Hematopoietic multipotent progenitor cell treated with erythropoietin and hydrocortisone succinate and interleukin-3 and kit ligand, for 8 days (in vitro differentiated cells): Measurements from ENCODE around the gene CACNA2D3.

ENCODE experiments used
- DNase-seq: peaks from one replicate; pipeline ENCODE4 v3.0.0-alpha.2; 2015

CACNA2D3 gene

DNA sequence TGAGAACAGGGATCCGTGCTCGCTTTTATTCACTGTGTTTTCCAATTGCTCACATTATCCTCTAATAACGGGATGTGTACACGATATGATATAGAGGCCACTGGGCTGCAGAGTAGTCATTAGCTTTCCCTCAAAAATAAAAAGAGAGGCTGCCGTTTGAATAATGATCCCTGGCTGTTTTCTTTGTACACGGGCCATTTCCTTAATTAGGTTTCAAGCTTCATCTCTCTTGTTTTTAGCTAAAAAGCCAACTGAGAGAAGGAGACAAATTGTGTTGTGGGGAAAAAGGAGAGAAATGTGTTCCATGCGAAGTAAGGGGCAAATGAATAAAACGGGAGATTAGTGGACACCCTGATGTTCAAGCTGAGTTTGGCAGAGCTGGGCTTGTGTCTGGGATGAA, 174.2 kb downstream of the CACNA2D3 start:
- DNase-seq, result no peak

DNA sequence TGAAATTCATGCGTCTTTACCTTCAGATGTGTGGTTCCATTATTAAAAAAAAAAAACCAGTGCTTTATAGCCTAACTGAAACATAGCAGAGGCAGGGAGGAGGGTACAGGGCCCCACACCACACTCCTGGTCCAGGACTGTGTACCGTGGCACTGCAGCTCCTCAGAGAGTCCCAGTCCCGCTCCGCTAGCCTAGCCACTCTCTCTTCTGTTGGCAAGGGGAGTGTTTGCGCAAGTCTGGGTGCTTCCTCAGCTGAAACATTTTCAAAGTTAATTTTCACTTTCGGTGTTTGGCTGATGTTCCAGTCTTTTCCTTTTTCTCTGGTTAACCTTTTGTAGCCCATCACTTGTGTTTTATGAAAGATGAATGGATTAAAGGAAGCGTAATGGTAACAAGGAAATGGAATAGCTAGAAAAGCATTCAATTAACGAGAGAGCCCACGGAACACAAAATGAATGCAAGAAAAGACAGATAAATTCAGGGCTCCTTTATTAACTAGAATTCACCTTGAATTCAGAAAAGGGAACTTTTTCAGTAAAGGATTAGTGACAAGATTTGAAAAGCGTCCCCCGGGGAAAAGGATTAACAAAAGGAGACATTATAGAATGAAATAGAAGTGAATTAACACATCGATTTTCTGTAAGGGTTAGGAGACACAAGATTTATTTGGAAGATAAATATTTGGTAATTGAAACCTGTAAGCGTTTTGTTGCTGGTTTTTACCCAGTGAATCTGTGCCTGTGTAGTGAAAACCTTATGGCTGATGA, 177.0 kb downstream of the CACNA2D3 start:
- DNase-seq, result no peak

DNA sequence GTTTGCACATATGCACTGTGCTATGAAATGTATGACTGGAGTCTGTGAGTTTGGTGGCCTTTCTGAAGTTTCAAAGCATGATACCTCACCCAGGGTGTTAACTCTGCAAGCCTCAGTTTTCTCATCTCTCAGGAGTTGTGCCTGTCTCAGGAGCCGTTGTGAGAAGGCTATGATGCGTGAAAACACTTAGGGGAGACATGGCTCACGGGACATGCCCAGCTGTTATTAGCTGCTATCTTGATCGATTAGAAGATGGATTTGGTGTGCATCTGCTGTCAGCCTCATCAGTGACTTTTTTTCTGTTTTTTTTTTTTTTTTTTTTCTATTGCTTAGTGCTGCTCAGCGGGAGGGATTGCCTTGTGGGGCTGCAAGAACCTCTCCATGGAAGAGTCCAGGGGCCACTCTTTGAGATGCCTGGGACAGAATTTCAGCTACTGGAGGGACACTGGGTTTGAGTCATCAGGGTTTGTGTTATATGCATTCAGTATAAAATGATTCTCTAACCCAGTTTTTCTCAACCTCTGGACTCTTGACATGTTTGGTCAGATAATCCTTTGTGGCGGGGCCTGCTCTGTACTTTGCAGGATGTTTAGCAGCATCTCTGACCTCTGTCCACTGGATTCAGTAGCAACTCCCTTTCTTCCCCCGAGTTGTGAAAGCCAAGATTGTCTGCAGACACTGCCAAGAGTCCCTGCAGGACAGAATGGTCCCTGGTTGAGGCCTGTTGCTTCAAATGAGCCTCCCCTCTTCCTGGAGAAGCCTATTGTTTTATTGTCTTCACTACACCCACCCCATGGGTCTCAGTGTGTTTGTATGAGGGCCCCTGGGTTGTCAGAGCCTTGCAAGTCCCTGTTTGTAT, 181.4 kb downstream of the CACNA2D3 start:
- no peak for DNase-seq

DNA sequence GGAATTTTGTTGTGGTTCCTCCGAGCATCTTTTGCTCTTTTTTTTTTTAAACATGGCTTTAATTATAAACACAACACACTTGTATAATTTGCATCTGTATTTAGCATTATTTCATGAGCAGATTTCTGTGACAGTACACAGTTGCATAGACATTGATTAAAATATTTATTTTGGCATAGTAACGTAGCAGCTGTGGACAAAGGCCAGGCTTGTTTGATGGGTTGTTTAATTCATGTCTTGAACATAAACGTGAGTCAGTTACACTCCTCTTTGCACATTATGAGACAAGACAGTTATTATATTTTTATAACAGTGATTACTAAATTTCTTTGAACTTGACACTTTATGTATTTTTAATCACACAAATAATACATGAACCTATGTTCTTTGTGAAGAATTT, 182.5 kb downstream of the CACNA2D3 start:
- no peak for DNase-seq

DNA sequence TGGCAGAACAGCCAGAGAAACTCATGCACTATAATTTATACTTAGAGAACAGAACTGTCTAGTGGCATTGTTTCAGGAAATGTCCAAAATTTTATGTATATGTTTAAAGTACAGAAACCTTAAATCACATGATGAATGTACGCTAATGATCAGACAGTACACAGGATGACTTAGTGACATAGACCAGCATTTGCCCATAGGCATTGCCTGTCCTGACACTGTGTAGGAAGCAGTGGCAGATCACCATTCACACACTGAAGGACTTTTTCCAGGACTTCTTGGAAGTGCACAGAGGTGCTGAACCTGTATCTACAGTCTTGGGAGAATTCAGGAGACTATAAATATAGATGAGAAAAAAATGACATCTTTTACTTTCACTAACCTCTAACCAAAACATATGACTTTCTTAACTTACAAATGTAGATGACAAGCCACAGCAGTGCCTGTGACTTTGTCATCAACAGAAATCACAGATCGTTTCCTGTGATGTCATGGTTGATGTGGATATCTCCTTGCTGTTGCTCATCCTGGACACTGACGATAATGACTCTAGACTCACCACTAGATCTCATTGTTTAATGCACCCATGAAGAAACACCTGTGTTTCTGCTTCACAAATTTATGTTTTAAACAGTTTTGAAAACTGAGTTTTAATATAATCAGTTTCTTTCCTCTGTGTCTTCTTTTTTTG, 183.2 kb downstream of the CACNA2D3 start:
- DNase-seq, result no peak

DNA sequence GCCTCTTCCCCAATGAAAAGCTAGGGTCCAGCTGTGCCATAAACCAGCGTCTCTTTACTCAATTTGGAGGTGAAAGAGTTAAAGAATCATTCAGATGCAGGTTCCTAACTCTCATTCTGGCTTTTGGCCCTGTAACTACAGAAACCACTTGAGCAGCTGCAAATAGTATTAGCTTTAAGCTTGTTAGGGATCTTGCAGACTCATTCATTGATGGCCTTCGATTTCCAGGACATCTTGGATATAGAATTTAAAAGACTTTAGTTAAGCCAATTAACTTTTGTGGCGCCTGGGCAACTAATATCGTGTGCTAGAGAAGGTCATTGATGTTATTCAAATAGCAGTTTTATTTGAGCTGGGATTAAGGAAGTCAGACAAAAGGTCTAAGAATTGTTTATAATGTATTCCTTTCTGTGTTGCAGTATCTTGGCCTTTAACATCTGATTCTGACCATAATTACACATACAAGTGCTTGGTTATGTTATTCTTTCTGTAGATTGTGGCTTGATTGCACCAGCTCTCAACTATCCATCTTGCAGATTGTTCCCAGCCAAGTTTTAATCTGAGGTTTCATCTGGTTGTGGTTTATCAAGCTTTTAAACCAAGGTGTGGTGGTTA, 185.3 kb downstream of the CACNA2D3 start:
- DNase-seq, result no peak

DNA sequence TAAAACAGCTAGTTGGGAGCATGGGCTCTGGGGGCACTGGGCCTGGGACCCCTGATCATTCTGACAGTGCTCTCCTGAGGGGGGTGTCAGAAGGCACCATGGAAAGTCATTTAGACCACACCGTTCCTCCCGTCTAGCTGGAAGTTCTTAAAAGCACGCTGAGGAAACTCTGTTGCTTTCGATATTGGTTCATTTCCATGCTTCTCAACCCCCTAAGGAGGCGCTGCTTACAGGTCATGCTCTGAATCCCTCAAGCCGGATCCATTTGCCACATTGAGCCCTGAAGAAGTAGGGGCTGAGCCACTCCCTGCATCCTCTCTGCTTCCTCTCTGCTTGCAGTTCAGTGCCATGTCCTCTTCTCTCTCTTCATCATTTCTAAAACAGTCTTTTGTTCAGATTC, 187.2 kb downstream of the CACNA2D3 start:
- no peak for DNase-seq

DNA sequence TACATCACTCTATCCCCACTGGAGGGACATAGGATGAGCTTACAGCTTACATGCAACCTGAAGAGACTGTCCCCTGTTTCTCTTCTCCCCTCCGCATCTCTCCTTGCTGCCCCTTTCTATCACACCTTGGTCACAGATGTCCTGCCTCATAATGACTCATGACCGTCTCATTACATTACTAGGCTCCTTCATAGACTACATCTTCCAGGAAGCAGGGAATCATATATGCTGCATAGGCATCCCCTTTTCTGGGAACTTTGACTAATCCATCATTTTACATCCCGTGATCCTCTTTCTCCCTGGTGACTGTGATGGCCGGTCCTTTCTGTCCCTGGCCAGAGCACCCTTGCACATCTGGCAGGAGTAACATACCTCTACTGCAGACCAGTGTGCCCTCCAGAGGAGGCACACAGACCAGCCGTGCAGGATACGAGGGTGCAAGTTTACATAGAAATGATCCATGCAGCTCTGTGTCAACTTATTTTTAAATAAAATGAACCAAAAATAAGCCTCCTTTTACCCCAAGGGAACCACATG, 188.9 kb downstream of the CACNA2D3 start:
- no peak for DNase-seq

DNA sequence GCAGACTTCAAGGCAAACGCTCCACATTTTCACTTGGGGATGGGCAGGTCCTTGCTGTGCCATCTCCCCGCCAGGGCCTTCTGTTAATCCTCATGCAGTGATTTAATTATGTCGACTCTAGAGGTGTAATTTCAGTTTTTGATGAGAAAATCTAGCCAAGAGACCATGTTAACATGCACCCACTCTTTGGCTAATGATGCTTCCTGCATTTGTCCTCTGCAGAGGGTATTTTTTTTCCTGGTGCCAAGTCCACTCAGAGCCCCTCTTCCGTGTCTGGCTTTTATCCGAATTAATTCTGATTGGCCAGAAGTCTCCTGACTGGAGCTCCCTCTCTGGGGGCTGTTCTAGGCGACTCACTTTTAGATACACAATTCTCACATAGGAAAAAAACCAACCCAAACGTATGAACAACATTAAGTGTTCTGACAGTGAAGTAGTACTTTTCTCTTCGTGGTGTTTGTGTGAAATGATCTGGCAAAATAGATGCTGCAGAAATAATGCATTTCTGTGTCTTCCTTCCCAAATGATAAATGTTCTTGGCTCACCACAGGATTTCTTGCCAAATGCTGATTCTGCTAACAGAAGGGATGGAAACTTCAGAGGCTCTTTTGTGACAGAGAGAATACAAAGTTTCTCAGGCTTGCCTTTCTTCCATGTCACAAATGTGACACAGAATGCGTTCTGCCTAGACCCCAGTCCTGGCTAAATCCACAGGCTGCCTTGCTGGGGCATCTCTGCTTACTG, 190.0 kb downstream of the CACNA2D3 start:
- no peak for DNase-seq

DNA sequence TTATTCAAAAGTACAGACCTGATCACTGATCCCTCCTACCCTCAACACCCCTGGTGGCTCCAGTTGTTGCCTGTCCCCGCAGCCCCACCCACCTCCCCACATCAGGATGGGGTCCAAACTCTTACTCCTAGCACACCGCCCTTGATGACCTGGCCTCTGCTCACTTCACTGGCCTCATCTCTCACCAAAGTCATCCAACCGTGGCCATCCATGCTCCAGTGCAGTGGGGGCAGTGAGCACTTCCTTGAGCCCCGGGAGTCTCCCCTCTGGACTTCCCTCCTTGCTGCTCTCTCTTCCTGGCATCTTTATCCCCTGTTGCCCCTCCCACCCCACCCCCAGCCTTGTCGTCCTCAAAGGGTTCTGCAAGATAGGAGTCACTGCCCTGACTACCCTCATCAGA, 191.1 kb downstream of the CACNA2D3 start:
- no peak for DNase-seq

DNA sequence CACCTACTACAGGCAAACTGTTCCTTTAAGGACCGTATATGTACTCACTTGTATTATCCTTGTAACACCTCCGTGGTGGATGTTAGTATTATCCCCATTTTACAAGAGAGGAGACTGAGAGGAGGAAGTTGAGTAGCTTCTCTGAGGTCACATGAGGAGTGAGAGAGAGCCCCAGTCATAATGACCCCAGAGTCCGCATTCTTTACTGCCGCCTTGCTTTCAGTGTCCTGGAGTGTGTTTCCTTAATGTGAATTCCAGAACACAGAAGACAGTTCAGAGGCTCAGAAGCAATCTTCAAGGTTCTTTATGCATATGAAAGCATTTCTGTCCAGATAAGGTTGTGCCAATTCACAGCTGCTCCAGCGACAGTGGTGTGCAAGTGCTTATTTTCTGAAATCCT, 199.2 kb downstream of the CACNA2D3 start:
- no peak for DNase-seq

DNA sequence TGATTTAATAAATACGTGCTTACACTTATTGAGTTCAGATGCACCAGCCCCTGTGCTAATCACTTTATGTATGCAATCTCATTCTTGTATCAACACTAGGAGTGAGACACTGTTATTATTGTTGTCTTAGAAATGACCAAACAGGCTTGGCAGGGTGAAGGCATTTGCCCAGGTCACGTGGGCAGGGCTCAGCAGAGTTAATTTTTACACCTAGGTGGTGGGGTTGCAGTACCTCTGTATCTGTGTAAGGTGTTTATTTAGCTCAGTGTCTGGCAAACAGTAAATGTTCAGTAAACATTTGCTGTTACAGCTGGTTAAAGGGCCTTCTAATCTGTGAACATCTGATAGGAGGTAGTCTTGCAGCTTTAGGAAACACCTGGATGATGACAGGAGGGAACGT, 200.0 kb downstream of the CACNA2D3 start:
- no peak for DNase-seq

DNA sequence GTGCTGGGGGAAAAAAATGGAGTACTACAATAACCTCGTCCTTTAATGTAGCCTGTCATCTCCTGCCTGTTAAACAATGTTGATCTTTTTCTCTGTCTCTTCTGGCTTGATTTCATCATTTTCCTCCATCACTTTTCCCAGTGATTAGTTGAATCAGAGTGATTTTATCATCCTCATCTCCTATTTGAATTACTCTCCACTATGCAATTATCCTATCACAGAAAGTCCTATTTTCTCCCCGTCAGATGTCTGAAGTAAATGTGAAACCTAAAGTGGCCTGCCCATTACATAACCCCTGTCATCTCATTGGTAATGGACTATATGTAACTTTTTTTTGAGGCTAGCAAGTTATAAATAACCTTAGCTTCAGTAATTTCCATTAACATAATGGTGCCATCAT, 201.8 kb downstream of the CACNA2D3 start:
- DNase-seq, result no peak

DNA sequence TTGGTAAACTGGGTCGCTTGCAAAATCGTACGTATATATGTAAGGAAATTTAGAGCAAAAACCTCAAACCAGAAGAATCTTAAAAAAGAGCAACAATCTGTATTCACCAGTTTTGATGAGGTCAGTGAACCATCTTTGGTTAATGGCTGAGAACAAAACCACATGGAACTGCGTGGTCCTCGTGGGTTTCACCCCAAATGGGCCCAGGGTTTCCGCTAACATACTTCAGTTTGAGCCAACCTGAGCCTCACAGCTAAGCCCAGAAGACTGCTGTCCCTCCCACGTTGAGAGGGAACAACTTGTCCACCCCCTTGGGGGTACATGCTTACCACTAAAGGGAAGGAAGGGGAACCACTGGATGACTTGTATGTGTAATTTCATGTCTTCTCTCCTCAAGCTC, 204.6 kb downstream of the CACNA2D3 start:
- no peak for DNase-seq

DNA sequence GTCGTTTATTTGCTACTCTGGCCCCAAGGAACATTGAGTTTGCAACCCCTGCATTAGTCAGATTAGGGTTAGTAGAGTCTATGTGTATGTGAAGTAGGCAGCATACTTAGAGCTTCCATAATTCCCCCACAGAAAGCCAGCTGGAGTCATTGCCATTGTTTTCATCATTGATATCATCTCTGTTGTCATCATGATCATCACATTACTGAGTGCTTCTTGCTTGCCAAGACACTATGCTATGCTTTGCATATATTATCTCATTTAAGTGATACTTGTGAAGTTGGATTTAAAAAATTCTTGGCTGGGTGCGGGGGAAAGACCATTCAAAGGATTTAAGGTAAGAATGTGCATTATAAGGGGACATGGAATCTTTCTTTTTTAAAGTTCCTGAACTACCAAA, 209.0 kb downstream of the CACNA2D3 start:
- no peak for DNase-seq

DNA sequence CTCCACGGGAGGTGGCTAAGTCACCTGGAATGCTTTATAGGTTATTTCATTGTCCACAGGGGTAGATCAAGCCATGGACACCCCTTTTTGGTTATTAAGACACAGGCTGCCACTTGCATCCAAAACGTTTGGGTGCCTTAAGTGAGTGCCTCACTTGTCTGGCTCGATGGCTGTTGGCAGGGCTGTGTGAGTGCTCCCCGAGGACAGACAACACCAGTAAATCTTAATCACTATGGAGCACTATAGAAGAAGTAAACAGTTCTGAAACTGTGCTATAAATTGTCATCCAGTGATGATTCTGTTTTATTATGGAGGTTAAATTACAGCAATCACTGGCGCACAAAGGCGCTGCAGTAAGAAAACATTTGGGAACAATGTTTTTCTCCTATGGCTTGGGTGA, 215.5 kb downstream of the CACNA2D3 start:
- no peak for DNase-seq

DNA sequence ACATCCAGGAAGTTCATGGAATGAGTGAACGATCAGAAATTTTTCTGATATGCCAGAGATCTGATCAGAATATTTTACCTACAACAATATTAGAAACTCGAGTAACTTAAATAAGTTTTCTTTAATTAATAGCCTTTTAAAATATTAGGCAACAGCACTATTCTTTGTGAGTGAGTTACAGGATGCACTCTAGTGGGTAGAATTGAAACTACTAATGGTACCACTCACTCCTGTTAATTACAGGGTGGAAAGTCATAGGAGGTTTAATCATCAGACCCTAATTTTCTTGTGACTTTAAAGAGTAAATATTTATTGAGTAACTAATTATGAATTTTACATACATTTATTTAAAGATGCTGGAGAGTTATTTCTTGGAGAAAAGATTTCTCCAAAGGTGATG, 217.3 kb downstream of the CACNA2D3 start:
- DNase-seq, result no peak

DNA sequence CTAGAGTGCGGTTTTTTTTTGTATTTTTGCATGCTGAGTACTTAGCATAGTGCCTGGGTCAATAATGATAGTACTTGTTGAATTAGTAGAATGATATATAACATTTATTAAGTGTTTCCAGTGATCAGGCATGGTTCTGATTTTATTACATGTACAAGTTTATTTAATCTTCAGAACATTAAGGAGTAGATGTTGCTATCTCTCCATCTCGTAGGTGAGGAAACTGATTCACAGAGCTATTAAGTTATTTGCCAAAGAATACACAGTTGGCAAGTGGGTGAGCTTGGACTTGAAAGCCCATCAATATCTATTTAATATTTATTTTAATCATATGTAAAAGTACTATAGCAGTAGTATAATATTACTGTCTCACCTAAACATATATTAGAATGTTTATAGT, 219.5 kb downstream of the CACNA2D3 start:
- no peak for DNase-seq

DNA sequence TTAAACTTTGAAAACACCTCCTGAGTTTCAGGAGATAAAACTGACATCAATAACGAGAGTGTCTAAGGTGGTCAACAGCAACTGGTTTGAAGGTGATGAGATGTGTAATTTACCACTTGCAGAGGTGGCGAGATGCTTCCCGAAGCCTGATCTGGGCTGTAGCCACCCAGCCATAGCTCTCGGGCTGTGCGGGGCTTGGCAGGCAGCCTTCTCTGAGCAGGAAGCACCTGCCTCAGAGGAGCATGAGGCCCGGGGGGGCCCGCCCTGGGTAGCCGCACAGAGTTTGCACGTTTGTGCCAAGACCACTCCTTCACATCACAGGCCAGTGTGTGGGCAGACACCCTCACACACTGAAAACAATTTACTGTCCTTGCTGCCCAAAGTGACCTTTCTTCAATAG, 220.3 kb downstream of the CACNA2D3 start:
- DNase-seq, result no peak

DNA sequence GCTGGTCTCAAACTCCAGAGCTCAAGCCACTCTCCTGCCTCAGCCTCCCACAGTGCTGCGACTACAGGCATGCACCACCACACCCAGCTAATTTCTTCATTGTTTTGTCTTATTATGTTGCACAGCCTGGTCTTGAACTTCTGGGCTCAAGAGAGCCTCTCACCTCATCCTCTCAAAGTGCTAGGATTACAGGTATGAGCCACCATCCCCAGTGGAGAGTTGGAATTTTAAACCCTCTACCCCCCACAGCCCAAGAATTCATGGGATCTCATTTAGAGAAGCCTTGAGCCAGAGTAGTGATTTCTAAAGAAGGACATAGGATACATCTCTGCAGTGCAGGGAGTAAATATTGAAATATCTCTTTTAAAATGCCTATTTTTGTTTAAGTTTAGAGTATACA, 221.1 kb downstream of the CACNA2D3 start:
- DNase-seq, result no peak

DNA sequence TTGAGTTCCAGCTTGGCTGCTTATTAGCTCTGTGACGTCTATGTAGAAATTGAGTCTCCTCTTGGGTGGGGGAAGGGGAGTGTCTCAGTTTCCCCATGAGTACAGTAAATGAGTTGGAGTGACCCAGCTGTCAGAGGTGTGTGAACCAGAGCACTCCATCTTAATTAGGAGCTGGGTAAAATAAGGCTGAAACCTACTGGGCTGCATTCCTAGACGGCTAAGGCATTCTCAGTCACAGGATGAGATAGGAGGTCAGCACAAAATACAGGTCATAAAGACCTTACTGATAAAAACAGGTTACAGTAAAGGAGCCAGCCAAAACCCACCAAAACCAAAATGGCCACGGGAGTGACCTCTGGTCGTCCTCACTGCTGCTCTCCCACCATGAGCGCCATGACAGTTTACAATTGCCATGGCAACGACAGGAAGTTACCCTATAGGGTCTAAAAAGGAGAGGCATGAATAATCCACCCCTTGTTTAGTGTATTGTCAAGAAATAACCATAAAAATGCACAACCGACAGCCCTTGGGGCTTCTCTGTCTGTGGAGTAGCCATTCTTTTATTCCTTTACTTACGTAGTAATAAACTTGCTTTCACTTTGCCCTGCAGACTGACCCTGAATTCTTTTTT, 222.4 kb downstream of the CACNA2D3 start:
- DNase-seq, result no peak

DNA sequence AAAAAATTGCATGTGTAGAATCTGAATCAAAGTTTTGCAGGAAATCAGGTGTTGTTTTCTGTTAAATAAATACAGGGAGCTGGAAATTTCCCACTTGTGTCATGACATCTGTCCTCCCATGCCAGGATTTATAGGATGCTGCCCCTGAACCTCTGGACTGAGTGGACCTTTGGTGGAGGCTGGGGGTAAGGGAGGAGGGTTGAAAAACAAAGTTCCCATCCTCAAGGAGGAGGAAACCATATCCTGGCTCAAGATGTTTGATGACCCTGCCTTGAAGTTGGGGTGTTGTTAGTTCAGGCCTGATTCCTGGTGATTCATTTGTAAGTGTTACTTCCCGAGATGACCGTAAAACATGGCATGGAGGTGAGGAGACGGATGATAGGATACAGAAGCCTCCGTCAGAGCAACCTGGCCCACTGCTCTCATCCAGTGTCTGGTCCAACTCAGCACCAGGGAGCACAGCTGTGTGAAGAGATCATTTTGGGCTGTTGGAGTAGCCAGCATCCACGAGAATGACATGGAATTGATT, 223.6 kb downstream of the CACNA2D3 start:
- DNase-seq, result no peak
